ENCODE data around the gene DBF4. TPM values are rescaled to one million over a fixed set of nuclear protein-coding genes. Genes with fewer than 3 reads are reported as not detected.

DBF4 gene
- total and polyA plus RNA-seq, 9 of the 15 experiments (the other 6 are each of a cell fraction or from before 2014, with no cell fraction given), result 37.8 to 145 (median 104) TPM

DNA sequence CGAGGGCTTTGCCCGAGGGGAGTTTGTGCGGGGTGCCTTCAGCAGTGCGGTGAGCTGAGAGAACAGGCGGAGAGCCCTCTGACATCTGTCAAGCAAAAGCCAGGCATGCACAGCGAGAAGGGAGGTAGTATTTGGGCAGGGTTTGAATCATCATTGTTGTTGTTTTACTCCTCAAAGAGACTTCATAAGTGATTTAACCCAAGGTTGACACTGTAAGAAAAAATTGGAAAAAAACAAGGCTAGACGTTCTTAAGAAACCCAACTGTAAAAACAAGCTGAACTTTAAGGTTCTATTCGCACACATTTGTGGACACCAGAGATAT is 59.1 kb downstream of the DBF4 start:
- no peaks in the 10 kb centered on the region for H3K79me2 ChIP-seq (ENCODE audit: control insufficient read depth, insufficient read depth, low read length)
- intact Hi-C loops (cut with micrococcal nuclease) (no loop called here), in situ Hi-C loops (cut with MboI) (no loop called here)
- no peaks in the 10 kb centered on the region for H3K9me3 ChIP-seq (replicated peaks; ENCODE audit: control insufficient read depth, insufficient read depth, low read depth, low read length)
- no peak overlapping the region for H3K4me3 ChIP-seq
- ChIA-PET POLR2A (interaction anchor here (1.3 kb wide), 1 partner anchor 40 kb away, joined by 3 read pairs; no protein-coding TSS in a partner anchor), CTCF (ENCODE audit: low intra/inter-chr PET ratio) (no interaction called here)
- no TSS peak for BruUV-seq (replicated peaks)
- FAIRE-seq (no peak), ATAC-seq (no peak), DNase-seq (ENCODE audit: extremely low read depth in 1 of 4, low spot score in 3 of 4) (no peak)
- no peaks in the 10 kb centered on the region for H3K36me3 ChIP-seq (ENCODE audit: control insufficient read depth, insufficient read depth, low read length)
- WGBS (ENCODE audit: insufficient coverage, low coverage, missing lambda C conversion rate), result 36% methylated on average over 5 of the region's 8 CpGs
- H3K4me1 ChIP-seq (replicated peaks in 1 of 2; ENCODE audit: control insufficient read depth in 2 of 2, insufficient read depth in 2 of 2, low read length in 2 of 2), result peaks cover 0 to 13% of the 10 kb centered on the region in 2 experiments; a peak in 2 of 5 replicates
- no peak overlapping the region for H3K27ac ChIP-seq (ENCODE audit: extremely low read depth, low read depth, low read length)
- no peaks in the 10 kb centered on the region for H4K20me1 ChIP-seq (replicated peaks; ENCODE audit: control insufficient read depth, insufficient read depth, low read length)
- no peaks in the 10 kb centered on the region for H3K9me1 ChIP-seq (ENCODE audit: control insufficient read depth, insufficient read depth, low read length)
- no peak overlapping the region for H3K4me2 ChIP-seq (ENCODE audit: insufficient read depth, low read length)
- TF ChIP-seq HNRNPL (IDR thresholded peaks at IDR 0.05; ENCODE audit: low read depth, low read length) (no peak), HSF4 (CRISPR knock-in tag; IDR thresholded peaks at IDR 0.05; ENCODE audit: borderline replicate concordance) (no peak), ATF3 (IDR thresholded peaks at IDR 0.05) (no peak), ATF3 (CRISPR knock-in tag; conservative IDR thresholded peaks at IDR 0.05) (no peak), TSC22D4 (tag; IDR thresholded peaks at IDR 0.05) (no peak), POLR2G (IDR thresholded peaks at IDR 0.05; ENCODE audit: low read depth, low read length) (no peak), GATAD2A (IDR thresholded peaks at IDR 0.05) (no peak), HMGN3 (IDR thresholded peaks at IDR 0.05; ENCODE audit: borderline replicate concordance, extremely low read depth, insufficient read length, low read depth, low read length) (no peak), ZKSCAN3 (CRISPR knock-in tag; IDR thresholded peaks at IDR 0.05) (no peak)
- TF ChIP-seq, protein P1, sequence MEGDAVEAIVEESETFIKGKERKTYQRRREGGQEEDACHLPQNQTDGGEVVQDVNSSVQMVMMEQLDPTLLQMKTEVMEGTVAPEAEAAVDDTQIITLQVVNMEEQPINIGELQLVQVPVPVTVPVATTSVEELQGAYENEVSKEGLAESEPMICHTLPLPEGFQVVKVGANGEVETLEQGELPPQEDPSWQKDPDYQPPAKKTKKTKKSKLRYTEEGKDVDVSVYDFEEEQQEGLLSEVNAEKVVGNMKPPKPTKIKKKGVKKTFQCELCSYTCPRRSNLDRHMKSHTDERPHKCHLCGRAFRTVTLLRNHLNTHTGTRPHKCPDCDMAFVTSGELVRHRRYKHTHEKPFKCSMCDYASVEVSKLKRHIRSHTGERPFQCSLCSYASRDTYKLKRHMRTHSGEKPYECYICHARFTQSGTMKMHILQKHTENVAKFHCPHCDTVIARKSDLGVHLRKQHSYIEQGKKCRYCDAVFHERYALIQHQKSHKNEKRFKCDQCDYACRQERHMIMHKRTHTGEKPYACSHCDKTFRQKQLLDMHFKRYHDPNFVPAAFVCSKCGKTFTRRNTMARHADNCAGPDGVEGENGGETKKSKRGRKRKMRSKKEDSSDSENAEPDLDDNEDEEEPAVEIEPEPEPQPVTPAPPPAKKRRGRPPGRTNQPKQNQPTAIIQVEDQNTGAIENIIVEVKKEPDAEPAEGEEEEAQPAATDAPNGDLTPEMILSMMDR (IDR thresholded peaks at IDR 0.05 in 2 of 3, conservative IDR thresholded peaks at IDR 0.05 in 1 of 3; ENCODE audit: insufficient read depth in 2 of 3, low read depth in 1 of 3, low read length in 3 of 3), result no peak
- H3K9ac ChIP-seq (ENCODE audit: insufficient read depth in 1 of 2, low read depth in 2 of 2, low read length in 2 of 2), result no peak overlapping the region
- H2AFZ ChIP-seq (ENCODE audit: low read depth, low read length), result no peak overlapping the region
- H3K27me3 ChIP-seq (ENCODE audit: control insufficient read depth in 2 of 2, insufficient read depth in 2 of 2, low read length in 2 of 2), result peaks cover 0 to 16% of the 10 kb centered on the region in 2 experiments; a peak in 2 of 5 replicates

Data from K562 (cell line).